Caki2 (cell line): Measurements from ENCODE around the gene GRSF1. TPM values are rescaled to one million over a fixed set of nuclear protein-coding genes. Genes with fewer than 3 reads are reported as not detected.
"Not testable (repeated sequence)": the region's sequence is repeated elsewhere in the genome, so short reads cannot be mapped to it uniquely, and the experiment has no call there.

Source experiments
- DNase-seq: peaks from one replicate; pipeline ENCODE4 v3.0.0-alpha.2; 2015; ENCODE audit warnings: low read depth
- in situ Hi-C: cut with HindIII; loops from 2 replicates; pipeline ENCODE4 v1.10.0; 2016; ENCODE audit warnings: low sequenced_read_pairs, low pct_unique_long_range_greater_than_20kb, mixed read lengths
- total RNA-seq: library from RNA; depleted of rRNA; stranded (reverse); fragments of >200 nt; shearing (Covaris generic); gene quantifications from 2 replicates; pipeline ENCODE4 v1.2.3, GENCODE V29; 2014; ENCODE audit warnings: low replicate concordance; rRNA removed

The GRSF1 gene, protein sequence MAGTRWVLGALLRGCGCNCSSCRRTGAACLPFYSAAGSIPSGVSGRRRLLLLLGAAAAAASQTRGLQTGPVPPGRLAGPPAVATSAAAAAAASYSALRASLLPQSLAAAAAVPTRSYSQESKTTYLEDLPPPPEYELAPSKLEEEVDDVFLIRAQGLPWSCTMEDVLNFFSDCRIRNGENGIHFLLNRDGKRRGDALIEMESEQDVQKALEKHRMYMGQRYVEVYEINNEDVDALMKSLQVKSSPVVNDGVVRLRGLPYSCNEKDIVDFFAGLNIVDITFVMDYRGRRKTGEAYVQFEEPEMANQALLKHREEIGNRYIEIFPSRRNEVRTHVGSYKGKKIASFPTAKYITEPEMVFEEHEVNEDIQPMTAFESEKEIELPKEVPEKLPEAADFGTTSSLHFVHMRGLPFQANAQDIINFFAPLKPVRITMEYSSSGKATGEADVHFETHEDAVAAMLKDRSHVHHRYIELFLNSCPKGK
- total RNA-seq, result 95.2 and 97.6 TPM in 2 replicates

- in situ Hi-C loops, result no loop called here
- peak; percentile 82 for DNase-seq
These were observed at the start of gene GRSF1 for GRCh38 chr4:70839589-70840093. GRSF1 (minus strand) TSS chr4:70839890; CDS start chr4:70839827, 63 bp downstream.

- in situ Hi-C loops, result no loop called here
- DNase-seq, result no peak
These were observed 45.5 kb upstream of the GRSF1 start for GRCh38 chr4:70885174-70885573.

DNA sequence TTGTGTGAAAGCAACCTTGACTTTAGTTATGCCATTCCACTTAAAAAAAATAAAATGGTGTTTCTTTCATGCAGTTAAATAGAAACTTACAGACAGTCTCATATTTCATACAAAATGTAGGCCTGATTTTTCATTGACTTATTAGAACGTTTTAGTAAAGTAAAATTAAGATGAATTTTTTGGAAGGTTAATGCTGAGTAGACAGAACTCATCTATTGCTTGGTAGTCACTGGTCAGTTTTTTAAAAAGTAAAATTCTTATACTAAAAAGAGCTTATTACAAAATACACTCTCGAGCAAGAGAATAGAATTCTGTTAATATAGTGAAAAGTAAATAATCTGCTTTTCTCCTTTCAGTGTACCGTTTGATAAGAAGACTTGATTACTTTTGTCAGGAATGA, 41.0 kb upstream of the GRSF1 start:
- no peak for DNase-seq
- in situ Hi-C loops, result no loop called here

- no peak for DNase-seq
- in situ Hi-C loops, result no loop called here
These were observed 37.9 kb upstream of the GRSF1 start for GRCh38 chr4:70877556-70877955.

DNA sequence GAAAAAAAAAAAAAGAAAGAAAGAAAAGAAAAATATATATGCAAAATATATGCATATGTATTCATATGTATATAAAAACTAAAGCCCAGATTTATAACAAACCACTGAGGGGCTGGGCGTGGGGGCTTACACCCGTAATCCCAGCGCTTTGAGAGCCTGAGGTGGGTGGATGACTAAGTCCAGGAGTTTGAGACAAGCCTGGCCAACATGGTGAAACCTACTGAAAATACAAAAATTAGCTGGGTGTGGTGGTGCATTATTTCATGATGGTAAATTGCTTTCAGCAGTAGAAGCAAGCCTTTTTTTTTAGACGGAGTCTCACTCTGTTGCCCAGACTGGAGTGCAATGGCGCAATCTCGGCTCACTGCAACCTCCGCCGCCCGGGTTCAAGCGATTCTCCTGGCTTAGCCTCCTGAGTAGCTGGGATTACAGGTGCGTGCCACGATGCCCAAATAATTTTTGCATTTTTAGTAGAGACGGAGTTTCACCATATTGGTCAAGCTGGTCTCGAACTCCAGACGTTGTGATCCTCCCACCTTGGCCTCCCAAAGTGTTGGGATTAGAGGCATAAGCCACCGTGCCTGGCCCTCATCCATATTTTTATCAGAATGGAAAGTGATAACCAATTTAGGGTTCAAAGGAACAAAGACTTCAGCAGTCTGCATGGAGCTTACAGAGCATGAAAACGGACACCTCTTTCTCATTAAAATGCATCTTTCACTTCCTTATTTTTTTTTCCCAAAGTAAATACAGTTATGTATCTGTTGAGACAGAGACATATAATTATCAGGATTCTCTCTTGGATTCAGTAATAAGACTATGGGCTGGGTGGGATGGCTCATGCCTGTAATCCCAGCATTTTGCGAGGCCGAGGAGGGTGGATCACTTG, 34.8 kb upstream of the GRSF1 start:
- DNase-seq, result no peak
- in situ Hi-C loops, result no loop called here

DNA sequence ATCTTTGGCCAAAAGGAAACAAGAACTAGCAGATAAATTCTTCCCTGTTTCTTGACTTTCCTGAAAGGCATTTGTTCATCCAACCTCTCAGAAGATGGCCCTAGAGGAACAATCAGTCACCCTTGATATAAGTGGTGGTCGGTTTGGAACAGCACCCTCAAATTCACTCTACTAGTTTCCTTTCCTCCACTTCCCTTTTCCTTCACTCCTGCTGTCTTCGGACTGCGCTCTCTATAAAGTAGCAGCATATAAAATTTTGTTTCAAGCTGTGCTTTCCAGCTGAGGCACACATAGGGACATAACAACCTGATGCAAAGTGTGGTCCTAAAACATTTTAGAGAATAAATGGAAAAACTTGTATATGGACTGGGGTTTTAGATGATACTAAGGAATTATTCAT, 33.5 kb upstream of the GRSF1 start:
- in situ Hi-C loops, result no loop called here
- DNase-seq, result no peak

- no peak for DNase-seq
- in situ Hi-C loops, result no loop called here
These were observed 29.1 kb upstream of the GRSF1 start for GRCh38 chr4:70868778-70869177.

DNA sequence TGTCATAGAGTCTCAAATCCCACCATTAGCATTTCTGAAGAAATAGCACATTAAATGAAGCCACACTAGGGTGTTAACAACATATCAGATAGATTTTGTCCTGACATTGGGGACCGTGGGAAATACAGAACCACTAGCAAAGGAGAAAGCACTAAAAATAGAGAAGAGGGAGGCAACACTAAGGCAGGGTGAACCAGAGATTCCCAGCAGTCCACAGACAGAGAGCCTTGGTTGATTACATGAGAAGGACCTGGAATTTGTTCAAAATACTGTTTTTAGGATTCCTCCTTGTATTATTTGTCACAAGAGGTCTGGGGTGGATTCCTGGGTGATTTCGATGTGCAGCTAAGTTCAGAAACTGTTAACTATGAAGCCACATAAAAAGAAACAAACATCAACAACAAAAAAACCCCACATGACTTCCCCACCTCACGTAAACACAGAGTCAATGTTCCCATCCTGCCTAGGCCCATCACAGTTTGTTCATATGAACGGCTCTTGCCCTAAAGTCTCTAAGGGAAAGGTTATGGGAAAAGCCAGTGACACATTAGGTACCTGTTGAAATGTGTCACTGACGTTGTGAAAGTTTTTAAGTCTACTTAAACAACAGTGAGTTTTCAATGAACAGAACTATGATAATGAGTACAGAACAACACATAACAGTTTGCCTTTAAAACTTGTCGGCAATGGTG, 23.6 kb upstream of the GRSF1 start:
- in situ Hi-C loops, result no loop called here
- DNase-seq, result no peak

DNA sequence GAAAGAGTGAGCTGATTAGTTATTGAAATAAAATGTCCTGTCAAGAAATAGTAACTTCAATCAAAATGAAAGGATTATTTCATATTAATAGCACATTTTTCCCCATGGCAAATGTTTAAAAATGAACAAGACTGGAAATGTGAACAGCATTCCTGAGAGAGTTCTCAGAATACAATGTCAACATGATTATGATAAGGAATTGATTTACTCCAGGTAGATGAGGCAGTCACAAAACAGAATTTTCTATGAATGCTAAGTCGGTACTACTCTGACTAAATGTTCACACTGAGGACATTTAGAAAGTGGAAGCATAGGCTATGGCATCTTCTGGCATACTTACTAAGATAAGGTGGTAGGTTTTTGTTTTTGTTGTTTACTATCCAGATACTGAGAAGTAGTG, 19.4 kb upstream of the GRSF1 start:
- in situ Hi-C loops, result no loop called here
- DNase-seq, result no peak

GRCh38 chr4:70858454-70858853, 18.8 kb upstream of the GRSF1 start:
- in situ Hi-C loops, result no loop called here
- DNase-seq, result no peak

GRCh38 chr4:70855464-70855863, 15.8 kb upstream of the GRSF1 start:
- DNase-seq, result no peak
- in situ Hi-C loops, result no loop called here

DNA sequence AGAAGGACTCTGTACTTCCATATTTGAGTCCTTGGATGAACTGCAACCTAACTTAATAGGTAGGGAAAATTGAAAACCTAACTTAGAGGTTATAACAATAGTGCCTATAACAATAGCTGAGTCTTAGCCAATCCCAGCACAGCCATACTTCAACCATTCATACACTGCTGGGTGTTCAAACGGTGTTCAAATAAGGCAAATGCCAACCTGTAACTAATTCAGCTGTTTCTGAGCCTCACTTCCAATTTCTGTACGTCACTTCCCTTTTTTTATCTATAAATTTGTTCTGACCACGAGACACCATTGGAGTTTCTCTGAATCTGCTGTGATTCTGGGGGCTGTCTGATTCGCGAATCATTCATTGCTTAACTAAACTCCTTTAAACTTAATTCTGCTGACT, 9.6 kb upstream of the GRSF1 start:
- in situ Hi-C loops, result no loop called here
- DNase-seq, result no peak

DNA sequence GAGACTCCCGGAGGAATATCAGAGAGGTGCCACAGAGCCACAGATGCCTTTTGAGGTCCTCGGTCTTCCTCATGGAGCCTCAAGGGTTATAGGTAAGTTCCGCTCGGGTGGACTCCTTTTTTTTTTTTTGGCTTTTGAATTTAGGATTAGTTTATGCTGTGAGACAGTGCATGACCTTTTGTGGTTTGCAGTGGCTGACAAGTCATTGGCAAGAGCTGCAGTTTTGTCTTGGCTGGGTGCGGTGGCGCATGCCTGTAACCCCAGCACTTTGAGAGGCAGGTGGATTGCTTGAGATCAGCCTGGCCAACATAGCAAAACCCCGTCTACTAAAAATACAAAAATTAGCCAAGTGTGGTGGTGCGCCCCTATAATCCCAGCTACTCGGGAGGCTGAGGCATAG, 4.5 kb upstream of the GRSF1 start:
- peak; percentile 12 for DNase-seq
- in situ Hi-C loops, result no loop called here

- DNase-seq, result no peak
- in situ Hi-C loops, result no loop called here
These were observed 3.2 kb upstream of the GRSF1 start for GRCh38 chr4:70842761-70843435.

- no peak for DNase-seq
- in situ Hi-C loops, result no loop called here
These were observed 2.3 kb upstream of the GRSF1 start for GRCh38 chr4:70841951-70842350.

DNA sequence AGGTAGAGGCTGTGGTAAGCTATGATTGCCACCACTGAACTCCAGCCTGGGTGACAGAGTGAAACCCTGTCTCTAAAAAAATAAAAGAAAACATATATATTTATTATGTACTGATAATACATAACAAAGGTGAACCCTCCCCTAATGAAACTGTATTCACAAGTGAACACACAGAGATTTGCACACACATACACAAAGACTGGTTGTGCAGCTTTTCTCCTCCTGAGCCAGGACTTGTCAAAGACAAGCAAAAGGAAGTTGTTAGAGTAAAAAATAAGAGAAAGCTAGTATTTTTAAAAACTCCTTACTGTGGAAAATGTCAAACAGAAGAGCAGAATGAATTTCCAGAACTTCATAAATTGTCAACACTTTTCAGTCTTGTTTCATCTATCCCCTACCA, 1.5 kb upstream of the GRSF1 start:
- no peak for DNase-seq
- in situ Hi-C loops, result no loop called here

DNA sequence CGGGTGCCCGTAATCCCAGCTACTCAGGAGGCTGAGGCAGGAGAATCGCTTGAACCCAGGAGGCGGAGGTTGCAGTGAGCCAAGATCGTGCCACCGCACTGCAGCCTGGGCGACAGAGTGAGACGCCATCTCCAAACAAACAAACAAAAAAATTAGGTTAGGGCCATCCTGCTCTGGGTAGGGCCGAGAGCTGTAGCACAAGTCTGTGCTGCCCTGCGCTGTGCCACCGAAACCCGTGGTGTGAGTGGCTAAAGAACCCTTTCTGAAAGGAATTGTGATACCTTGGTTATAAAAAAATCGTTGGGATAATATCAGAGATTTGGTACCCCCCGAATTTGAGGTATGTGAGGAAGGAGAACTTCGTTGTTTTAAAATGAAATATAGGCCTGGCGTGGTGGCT, 941 bp upstream of the GRSF1 start:
- DNase-seq, in situ Hi-C loops: not testable (repeated sequence)

GRCh38 chr4:70840137-70840536, 447 bp upstream of the GRSF1 start:
- peak; percentile 71 for DNase-seq

More at GRCh38 chr4:70840137-70840536, 447 bp upstream of the GRSF1 start:
- in situ Hi-C loops, result not testable (repeated sequence)
